ENCODE measurements around the gene MXD4.
A peak's percentile ranks its signal among the peaks of the same experiment; 100 is the strongest.
"Not testable (repeated sequence)": the region's sequence is repeated elsewhere in the genome, so short reads cannot be mapped to it uniquely, and the experiment has no call there.

MXD4 gene

GRCh38 chr4:2221378-2221777 is 40.5 kb downstream of the MXD4 start:
- not testable (repeated sequence) for DNase-seq (ENCODE audit: low read depth in 3 of 3)

- DNase-seq (ENCODE audit: low read depth in 3 of 3) = peak; percentile 57 to 73 (median 62)
Measured at GRCh38 chr4:2220016-2220630, 41.8 kb downstream of the MXD4 start.

GRCh38 chr4:2219233-2219760 is 42.6 kb downstream of the MXD4 start:
- DNase-seq (ENCODE audit: low read depth in 3 of 3) = no peak

- DNase-seq (ENCODE audit: low read depth in 3 of 3) = no peak
Measured at GRCh38 chr4:2218436-2218835, 43.5 kb downstream of the MXD4 start.

GRCh38 chr4:2217726-2218125 is 44.2 kb downstream of the MXD4 start:
- no peak for DNase-seq (ENCODE audit: low read depth in 3 of 3)

GRCh38 chr4:2212831-2213230 is 49.1 kb downstream of the MXD4 start:
- no peak for DNase-seq (ENCODE audit: low read depth in 3 of 3)

- DNase-seq (ENCODE audit: low read depth in 3 of 3) = not testable (repeated sequence)
Measured at GRCh38 chr4:2202789-2203188, 59.1 kb downstream of the MXD4 start.
